Stimulated activated naive CD4-positive, alpha-beta T cell (primary cell): ENCODE results near the gene PPFIA2.
"Not testable (repeated sequence)": the region's sequence is repeated elsewhere in the genome, so short reads cannot be mapped to it uniquely, and the experiment has no call there.

Experiments
- DNase-seq, 6 experiments: peaks; one replicate each; lab custom pipeline; 2025; lab: John Stamatoyannopoulos, UW

The PPFIA2 gene

DNA sequence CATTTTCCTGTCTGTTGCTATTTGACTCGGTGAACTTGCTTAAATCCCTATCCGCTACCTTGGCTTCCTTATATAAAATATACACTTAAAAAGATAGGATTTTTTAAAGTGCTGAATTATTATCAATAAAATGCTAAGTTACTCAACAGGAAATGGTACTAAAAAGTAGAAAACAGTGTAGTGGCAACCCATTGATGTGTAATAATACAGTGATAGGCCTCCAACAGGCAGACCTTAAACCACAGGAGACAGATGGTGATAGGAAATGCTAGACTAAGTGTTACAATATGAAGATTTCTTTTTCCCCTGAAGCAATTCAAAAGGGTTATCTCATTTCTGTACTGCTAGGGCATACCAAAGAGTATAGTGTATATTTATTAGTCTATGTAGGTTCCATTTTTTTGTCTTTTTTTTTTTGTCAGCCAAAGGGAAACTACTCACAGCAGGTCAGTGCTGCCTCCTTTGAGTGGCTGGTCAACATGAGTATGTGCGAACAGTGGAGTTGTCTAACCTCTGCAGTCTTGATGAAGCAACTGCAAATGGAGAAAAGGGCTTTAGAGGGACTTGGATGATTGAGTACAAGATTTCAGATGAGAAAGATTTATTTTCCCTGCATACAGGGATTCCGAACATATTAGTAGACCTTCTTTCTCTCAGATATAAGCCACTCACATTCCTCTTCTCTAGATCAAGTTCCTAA, 497.5 kb downstream of the PPFIA2 start:
- DNase-seq, result no peak

DNA sequence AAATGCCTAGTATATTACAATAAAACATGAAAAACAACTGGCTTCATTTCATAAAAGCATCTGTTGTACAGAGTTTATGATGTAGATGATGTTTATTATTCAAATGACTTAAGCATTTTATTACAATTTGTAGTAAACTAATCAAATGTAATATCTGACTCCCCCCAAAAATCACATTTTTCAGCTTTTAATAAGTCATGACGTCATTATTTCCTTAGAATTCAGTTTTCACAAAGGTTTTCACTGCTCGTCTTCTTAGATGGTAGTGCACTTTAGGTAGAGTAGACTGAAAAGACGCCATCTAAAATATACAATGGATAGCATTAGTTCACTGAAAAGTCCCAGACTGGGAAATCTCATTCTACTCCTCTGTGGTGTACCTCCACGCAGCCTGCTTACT, 499.8 kb downstream of the PPFIA2 start:
- no peak for DNase-seq

DNA sequence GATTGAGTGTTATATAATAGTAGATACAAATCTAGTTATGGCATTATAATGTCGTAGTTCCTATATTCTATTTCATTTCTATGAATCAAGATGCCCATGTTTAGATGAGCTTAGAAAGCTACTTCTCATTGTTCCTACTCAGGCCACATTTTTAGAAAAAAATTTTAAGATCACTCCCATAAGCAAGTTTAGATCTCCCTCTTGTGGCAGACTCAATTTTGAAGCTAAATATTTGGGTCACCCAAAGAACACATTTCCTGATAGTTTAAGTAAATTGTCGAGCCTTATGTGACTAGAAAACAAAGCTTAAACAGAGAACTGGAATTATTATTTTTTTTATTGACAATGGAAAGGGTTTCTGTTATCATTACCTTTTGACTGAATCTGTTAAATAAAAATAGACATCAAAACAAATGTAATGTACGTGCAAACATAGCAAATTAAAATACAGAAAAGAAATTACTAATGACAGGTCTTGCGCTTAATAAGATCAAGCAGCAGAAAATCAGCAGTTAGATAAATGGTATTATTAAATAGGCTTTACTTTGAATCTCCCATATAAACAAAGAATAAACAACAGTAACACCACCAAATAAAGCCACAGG, 501.1 kb downstream of the PPFIA2 start:
- no peak for DNase-seq

DNA sequence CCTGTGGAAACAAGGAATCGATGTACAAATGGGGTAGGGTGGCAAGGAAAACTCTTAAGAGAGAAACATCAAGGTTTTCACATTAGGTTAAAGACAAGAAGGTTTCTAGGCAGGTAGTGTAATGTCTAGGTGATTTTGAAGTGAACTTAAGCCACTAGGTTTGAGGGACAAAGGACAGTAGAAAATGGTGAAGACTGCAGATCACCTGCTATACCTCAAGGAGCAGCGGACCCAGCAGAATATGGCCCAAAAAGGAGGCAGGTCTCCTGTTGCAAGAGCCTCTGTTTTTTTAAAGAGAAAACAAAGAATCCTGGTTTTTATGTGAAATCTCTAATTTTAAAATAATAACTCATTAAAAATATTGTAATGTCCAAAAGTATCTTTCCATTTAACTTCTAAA, 503.2 kb downstream of the PPFIA2 start:
- no peak for DNase-seq

DNA sequence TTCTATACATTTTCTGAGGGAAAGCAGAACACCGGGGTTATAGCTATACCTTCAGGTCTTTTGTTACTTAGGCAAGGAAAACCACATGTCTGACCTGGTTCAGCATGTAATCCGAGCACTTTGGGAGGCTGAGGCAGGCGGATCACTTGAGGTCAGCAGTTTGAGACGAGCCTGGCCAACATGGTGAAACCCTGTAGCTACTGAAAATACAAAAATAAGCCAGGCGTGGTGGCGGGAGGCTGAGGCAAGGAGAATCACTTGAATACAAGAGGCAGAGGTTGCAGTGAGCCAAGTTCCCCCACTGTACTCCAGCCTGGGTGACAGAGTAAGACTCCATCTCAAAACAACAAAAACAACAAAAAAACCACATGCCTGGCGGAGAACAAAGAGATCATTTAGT, 503.7 kb downstream of the PPFIA2 start:
- no peak for DNase-seq

DNA sequence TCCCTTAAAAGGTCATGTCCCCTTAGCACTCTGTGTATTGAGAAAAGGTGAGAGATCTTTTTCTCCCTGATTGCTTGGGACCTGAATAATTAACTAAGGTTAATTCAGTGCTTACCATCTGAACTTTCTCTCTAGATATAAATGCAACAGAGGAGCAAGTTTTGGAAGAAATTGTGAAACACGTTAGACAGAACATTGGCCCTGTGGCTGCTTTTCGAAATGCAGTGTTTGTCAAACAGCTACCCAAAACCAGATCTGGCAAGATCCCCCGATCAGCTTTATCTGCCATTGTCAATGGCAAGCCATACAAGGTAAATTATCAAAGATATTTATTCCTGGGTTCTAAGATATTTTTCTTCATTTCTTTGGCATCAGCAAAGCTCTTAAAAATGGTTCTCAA, 505.8 kb downstream of the PPFIA2 start:
- no peak for DNase-seq

DNA sequence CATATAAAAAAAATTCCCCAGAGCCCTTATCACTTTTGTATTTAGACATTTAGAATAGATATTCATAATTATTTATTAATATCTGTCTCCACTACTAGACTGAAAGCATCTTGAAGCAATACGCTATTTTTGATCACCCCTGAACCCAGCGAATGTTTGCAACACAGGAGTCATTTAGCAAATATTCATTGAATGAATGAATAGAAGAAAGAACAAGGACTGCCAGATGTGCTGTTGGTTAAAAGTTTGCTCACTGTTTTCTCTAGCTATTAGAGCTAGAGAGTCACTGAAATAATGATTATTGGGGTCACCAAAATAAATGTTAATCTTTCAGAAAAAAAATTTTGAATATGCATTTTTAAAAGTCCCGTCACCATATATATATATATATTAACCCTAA, 506.9 kb downstream of the PPFIA2 start:
- no peak for DNase-seq

DNA sequence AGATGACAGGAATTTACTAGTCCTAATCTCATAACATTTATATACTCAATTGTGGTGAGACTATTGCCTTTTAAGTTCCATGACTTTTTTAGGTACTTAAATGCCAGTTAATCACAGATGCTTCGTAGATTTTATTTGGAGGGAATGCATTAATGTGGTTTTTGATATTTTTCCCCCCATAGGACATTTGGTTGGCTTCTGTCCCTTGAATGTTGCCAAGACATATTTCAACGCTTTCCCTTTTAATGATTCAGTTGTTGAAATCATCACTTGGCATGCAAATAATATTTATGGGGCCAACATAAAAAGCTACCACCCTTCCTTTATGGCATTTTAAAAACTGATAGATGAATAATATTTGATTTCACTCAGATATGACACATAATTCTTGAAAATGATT, 509.2 kb downstream of the PPFIA2 start:
- no peak for DNase-seq

DNA sequence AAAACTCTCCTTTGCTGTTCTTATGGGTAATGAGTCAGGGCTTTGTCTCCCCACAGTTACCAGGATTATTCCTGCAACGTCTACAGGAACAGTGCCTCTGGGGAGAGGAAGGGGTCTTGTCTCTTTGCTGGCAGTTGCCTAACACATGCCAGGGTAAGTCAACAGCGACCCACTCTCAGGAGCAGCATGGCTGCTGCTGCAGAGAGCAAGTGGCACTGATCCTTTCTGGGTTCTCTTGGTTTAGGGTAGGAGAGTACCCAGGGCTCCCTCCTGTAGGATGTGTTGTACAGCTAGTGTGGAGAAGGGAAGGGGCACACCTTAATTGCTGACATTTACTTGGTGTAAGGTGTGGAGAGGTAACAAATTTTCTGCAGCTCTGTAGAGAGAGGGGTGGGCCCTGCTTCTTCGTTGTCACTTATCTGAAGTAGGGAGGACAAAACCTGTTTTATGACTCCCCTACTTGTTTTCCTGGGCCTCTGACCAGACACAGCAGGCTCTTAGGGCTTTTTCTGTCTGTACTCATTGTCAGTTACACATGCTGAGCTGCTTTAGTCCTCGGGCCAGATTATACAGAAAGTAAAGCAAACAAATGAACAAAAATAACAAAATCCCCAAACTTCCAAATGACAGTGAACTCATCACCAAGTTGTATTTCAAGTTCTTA, 513.1 kb downstream of the PPFIA2 start:
- no peak for DNase-seq

DNA sequence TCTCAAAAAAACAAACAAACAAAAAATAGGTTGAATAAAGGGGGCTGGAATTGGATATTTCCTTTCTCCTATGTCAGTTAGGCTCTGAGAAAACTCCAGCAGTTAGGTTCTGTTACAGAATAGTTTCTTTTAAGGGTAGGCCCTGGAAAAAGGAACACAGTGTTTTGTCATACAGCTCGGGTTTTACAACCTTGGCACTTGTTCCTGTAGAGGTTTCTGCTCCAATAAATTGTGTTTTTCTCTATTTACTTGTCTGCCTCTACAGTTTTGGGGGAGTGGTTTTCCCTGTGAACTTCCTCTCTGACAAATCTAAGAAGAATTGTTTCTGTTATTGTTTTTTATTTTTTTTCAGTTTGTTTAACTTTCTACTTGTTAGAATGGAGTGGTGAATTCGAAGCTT, 513.7 kb downstream of the PPFIA2 start:
- DNase-seq, result no peak

DNA sequence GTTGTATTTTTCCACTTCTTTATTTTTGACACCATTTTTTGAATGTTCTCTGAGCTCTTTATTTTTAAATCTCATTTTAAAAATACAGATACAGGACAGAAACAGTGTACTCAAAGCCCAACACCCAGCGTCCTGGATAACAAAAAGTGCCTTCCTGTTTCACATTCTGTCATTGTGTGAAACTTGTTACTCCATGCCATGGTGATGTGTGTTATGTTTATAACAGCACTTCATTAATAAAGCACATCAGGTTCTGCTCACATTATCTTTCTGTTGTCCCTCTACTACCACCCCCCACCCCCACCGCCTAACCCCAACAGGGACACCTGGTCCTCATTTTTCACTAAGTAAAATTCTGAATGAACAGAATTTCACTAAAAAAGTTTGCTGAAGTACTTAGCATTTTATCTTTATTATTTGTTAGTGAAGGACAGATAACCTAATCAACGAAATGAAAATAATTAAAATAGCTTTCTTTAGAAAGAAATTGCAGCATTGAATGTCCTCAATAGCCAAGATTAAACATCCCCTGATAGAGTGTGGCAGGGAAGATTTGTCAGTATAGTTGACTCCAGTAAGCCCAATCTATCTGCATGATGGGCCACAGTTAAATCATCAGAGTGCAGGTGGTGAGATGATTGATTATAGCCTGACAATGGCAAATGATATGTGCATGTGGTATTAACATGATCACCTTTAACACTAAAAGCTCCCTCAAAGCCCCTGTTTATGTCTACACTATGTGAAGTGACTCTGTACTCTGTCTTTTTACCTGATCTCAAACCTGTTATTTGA, 527.4 kb downstream of the PPFIA2 start:
- no peak for DNase-seq

DNA sequence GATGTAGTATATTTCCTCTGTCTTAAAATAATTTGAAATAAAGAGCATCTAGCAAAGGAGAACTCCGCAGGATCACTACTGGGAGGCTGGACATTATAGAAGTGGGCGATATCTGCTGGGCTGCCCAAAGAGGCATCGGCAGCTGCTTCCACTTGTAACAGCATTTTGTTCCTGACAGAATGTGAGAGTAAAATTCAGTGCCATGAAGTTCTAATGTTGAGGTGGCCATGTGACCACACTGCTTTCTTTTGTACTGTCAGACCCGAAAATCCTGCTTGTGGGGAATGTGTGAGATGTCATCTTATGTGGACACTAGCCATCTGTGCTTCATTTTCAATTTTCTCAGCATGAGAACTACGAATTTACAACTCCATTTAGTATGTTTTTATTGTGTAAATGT, 529.4 kb downstream of the PPFIA2 start:
- DNase-seq, result no peak

DNA sequence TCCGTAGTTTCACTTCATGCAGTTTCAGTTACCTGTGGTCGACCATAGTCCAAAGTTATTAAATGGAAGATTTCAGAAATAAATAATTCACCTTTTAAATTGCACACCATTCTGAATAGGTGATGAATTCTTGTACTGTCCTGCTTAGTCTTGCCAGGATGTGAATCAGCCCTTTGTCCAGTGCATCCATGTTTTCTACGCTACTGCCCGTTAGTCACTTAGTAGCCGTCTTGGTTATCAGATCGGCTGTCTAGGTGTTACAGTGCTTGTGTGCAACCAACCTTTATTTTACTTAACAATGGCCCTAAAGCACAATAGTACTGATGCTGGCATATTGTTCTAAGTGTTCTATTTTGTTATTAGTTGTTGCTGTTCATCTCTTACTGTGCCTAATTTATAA, 534.5 kb downstream of the PPFIA2 start:
- DNase-seq, result no peak

DNA sequence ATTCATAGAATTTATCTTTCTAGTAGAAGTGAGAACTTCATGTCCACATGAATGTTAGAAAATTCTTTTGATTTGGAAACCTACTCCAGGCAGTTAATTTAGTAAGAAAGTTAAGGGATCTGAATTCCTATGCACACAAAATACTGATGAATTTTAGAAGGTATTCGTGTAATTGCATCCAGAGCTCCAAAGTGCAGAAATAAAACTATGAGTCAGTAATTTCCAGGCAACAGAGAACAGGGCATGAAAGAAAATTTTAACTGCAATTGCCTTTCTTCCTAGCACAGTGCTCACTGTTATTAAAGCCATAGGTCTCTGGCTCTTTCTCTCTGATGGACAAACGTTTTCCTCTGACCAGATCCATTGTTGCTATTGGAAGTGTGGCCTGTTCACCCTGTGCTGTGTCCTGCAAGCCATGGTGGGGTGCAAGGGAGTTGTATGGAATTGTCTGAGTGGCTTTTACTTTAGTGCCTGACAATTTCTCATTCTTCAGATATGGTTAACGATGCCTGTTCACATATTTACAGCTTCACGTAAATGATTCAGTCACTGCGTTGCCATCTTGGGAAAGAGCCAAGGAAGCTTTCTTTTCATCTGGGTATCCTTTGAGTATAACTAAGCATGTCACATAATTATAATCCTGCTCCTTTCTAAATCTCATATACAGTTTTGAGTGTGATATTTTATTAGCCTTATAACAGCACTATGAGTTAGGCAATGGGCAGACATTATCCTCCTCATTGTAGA, 536.1 kb downstream of the PPFIA2 start:
- DNase-seq, result no peak

DNA sequence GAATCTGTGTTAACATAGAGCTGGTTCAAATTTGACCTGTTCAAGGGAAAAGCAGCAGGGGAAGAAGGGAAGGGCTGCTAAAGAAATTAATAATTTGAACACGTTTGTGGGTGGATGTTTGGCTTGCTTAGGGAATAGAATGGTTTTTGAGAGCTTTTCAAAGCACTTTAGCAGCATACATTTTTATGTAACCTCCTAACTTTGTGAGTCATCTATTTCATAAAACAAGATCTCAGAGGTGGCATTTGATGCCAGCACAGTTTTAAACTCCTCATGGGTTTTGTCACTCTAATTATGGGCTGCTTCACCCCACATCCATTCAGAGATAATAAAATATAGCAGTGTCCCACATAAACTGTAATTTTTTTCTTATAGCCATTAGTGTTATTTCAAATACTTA, 537.5 kb downstream of the PPFIA2 start:
- DNase-seq, result no peak

DNA sequence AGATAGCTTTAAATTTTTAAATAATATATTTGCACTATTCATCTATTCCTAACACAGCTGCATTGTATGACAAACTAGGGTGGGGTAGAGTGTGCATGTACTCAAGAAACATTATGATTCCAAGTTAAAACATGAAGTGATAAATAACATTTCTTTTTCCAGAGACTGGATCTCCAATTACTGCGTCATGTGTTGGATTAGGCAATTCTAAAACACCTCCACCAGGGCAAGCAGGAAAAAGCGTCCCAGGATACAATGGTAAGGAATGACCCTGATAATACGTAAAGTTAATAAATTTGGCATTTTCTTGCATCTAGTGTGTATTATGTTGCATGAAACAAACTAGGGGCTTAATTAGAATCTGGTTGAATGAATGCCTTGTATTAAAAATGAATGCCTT, 542.4 kb downstream of the PPFIA2 start:
- no peak for DNase-seq

DNA sequence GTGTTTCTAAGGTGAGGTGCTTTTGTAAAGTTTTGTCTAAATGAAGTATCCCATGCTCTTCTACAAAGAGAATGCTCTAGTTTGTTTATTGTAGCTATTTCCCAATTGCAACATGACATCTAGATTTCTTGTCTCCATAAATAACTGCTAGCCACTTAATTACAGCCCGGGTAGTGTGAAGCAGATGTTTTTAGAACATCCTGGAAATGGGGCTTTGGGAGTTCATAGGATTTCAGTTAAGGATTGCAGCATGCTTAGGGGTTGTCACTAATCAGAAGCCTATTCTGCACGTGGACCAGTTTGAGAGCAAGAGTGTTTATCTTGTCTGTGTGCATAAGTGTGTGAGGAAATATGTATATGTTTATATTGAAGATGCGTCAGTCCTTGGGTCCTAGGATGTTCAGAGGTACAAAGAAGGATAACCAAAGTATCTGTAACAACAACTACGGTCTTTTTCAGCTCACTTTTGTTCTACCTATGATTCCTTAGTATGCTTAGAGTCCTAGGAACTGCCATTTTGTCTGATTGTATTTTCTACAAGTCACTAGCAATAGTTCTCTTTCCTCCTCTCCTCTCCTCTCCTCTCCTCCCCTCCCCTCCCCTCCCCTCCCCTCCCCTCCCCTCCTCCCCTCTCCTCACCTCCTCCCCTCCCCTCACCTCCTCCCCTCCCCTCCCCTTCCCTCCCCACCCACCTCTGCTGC, 546.0 kb downstream of the PPFIA2 start:
- no peak for DNase-seq

DNA sequence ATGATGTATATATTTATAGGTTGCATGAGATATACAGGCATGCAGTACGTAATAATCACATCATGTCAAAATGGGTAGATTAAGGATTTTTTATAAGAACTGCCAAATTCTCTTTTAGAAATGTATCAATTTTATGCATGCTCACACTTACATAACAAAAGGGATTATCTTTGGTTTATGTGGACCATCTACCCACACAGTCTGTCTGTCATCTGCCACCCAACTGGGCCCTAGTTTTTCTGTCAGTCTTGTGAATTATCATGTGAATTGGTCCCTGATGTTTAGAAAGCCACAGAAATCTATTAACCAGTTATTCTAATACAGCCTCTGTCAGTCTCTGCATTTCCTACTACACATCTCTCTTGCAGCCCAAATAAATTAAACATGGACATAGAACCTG, 547.8 kb downstream of the PPFIA2 start:
- no peak for DNase-seq

DNA sequence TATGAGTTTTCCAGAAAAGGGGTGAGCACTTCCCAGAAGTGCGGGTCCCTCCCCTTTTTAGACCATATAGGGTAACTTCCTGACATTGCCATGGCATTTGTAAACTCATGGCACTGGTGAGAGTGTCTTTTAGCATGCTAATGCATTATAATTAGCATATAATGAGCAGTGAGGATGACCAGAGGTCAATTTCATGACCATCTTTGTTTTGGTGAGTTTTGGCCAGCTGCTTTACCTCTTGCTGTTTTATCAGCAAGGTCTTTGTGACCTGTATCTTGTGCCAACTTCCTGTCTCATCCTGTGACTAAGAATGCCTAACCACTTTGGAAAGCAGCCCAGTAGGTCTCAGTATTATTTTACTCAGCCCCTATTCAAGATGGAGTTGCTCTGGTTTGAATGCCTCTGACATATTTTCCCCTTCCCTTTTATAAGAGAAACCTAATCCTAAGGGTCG, 549.4 kb downstream of the PPFIA2 start:
- not testable (repeated sequence) for DNase-seq

DNA sequence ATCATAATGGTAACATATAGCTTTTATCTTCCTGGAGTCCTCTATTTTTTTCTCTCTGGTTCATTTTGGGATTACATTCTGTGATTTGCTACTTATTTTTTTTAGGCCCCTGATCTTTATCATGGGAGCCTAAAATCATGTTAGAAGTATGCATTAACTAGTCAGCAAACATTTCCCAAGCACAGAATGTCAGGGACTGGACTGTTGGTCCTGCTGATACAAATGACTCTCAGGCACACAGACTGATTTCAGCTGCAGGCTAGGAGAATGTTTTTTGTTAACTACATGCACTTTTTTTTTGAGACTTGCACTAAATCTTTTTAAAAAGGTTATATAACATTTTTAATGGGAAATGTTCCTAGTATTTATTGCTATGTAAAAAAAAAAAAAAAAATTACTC, 550.1 kb downstream of the PPFIA2 start:
- DNase-seq, result no peak

DNA sequence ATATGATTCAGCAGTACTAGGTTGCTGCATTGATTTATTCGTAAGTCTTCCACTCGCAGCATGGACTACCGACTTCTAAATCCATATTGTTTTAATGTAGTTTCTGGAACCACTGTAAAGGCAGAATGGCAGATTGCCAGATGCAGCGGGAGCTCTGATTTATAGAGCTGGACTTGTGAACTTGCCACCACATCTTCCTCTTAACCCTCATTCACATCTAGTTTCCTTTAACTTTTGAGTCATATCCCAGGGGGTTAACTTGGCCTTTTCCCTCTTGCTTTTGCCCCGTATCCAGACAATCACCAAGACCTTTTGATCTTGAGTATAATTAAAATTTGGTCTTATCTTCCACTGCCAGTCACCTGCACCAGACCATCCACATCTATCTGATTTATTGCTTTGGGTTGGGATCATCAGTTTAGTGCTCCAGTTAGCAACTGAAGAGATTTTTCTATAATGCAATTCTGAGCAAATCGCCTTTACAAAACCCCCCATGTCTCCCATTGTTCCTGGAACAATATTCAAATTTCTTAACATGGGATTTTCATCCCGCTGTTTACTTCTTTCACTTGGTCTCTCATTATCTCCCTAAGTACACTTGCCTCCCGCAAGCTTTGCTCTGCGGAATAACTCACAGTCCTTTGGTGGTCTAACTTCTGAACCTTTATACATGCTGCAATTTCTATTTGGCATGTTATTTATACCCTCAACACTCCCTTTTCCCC, 550.8 kb downstream of the PPFIA2 start:
- DNase-seq, result no peak
